Cardiac muscle cell (in vitro differentiated cells and primary cell): ENCODE data around the gene ENTREP1. TPM values are rescaled to one million over a fixed set of nuclear protein-coding genes. Genes with fewer than 3 reads are reported as not detected.
"Not testable (repeated sequence)": the region's sequence is repeated elsewhere in the genome, so short reads cannot be mapped to it uniquely, and the experiment has no call there.

ENCODE experiments used
- DNase-seq, 2 donors: peaks; one replicate each; pipeline versions ENCODE4 v3.0.0 to v3.0.0-alpha.2; 2010 to 2017; ENCODE audit warnings: low read depth in 1 of 2, low spot score in 1 of 2
- H3K27ac ChIP-seq: fragments of 200-600 bp; sonication (generic); 2 replicates; pipeline ENCODE4 v1.5.1; 2016
- H3K27me3 ChIP-seq: fragments of 200-600 bp; sonication (generic); 2 replicates; pipeline ENCODE4 v1.6.0; 2016; ENCODE audit warnings: control low read depth
- H3K36me3 ChIP-seq: fragments of 200-600 bp; sonication (generic); 2 replicates; pipeline ENCODE4 v1.5.1; 2016; ENCODE audit warnings: control low read depth
- H3K4me1 ChIP-seq: fragments of 200-600 bp; sonication (generic); 2 replicates; pipeline ENCODE4 v1.8.1; 2017; ENCODE audit warnings: low read depth, mild to moderate bottlenecking, mixed run types
- H3K4me3 ChIP-seq: fragments of 200-600 bp; sonication (generic); 2 replicates; pipeline ENCODE4 v1.5.1; 2016; ENCODE audit warnings: mild to moderate bottlenecking
- H3K9me3 ChIP-seq: fragments of 200-600 bp; sonication (generic); 2 replicates; pipeline ENCODE4 v1.5.1; 2017; ENCODE audit warnings: low read depth, mild to moderate bottlenecking, control low read depth
- polyA plus RNA-seq: library from polyadenylated mRNA; unstranded; fragments of >200 nt; fragmentation: Nextera tagmentation; extraction: Ambion mirVana; gene quantifications from 2 replicates; pipeline ENCODE4 v1.2.1, GENCODE V29; 2016
- total RNA-seq: library from RNA; depleted of rRNA; stranded (reverse); fragments of >200 nt; gene quantifications from 2 replicates; pipeline ENCODE4 v1.2.3, GENCODE V29; 2016
- TF ChIP-seq, protein P1 (sequence below): IDR thresholded peaks from 2 replicates; pipeline ENCODE4 v1.5.1; 2012; ENCODE audit warnings: low read depth, mild to moderate bottlenecking, low read length

ENTREP1 gene
- total and polyA plus RNA-seq, 2 experiments from 2014 or later: 176 to 180 TPM

DNA sequence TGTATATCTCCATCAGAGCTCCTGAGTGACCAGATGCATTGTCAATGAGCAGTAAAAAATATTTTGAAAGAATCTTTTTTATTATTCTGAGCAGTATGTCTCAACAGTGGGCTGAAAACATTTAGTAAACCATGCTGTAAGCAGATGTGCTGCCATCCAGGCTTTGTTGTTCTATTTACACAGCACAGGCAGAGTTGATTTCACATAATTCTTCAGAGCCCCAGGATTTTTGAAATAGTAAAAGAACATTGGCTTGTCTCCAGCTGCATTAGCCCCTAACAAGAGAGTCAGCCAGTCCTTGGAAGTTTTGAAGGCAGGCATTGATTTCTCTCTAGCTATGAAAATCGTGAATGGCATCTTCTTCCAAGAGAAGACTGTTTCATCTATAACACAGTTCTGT, 25.2 kb upstream of the ENTREP1 start:
- no peaks in the 10 kb centered on the region for H3K9me3 ChIP-seq
- no peak overlapping the region for H3K4me3 ChIP-seq
- peaks cover 55% of the 10 kb centered on the region for H3K4me1 ChIP-seq
- H3K27ac ChIP-seq: peak overlapping the region; percentile 70
- TF ChIP-seq, protein P1, sequence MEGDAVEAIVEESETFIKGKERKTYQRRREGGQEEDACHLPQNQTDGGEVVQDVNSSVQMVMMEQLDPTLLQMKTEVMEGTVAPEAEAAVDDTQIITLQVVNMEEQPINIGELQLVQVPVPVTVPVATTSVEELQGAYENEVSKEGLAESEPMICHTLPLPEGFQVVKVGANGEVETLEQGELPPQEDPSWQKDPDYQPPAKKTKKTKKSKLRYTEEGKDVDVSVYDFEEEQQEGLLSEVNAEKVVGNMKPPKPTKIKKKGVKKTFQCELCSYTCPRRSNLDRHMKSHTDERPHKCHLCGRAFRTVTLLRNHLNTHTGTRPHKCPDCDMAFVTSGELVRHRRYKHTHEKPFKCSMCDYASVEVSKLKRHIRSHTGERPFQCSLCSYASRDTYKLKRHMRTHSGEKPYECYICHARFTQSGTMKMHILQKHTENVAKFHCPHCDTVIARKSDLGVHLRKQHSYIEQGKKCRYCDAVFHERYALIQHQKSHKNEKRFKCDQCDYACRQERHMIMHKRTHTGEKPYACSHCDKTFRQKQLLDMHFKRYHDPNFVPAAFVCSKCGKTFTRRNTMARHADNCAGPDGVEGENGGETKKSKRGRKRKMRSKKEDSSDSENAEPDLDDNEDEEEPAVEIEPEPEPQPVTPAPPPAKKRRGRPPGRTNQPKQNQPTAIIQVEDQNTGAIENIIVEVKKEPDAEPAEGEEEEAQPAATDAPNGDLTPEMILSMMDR: no peak
- no peaks in the 10 kb centered on the region for H3K36me3 ChIP-seq
- H3K27me3 ChIP-seq: no peaks in the 10 kb centered on the region
- no peak for DNase-seq

DNA sequence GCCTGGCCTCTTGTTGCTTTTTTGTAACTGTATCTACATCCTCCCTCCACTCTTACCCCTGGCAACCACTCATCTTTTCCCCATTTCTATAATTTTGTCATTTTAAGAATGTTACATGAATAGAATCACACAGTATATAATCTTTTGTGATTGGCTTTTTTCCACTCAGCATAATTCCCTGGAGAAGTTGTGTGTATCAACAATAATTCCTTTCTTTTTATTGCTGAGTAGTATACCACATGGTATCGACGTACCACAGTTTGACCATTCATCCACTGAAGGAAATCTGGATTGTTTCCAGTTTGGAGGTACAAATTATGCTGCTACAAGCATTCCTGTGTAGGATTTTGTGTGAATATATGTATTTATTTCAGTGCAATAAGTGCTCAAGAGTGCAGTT, 21.7 kb upstream of the ENTREP1 start:
- Histone ChIP-seq H3K4me1 (peaks cover 39% of the 10 kb centered on the region), H3K4me3 (no peak overlapping the region), H3K9me3 (no peaks in the 10 kb centered on the region), H3K27ac (no peak overlapping the region), H3K36me3 (peaks cover 3% of the 10 kb centered on the region), H3K27me3 (no peaks in the 10 kb centered on the region)
- TF ChIP-seq, protein P1: no peak
- DNase-seq: no peak

DNA sequence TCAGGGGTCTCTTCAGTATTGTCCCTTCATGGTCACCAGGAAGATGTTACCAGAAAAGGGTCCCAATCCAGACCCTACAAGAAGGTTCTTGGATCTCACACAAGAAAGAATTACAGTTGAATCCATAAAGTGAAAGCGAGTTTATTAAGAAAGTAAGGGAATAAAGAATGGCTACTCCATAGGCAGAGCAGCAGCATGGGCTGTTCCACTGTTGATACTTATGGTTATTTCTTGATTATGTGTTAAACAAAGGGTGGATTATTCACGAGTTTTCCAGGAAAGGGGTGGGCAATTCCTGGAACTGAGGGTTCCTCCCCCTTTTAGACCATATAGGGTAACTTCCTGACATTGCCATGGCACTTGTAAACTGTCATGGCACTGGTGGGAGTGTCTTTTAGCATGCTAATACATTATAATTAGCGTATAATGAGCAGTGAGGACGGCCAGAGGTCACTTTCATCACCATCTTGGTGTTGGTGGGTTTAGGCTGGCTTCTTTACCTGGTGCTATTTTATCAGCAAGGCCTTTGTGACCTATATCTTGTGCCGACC, 18.0 kb upstream of the ENTREP1 start:
- H3K27me3 ChIP-seq, DNase-seq, H3K4me3 ChIP-seq, H3K9me3 ChIP-seq, H3K36me3 ChIP-seq: not testable (repeated sequence)
- Histone ChIP-seq H3K4me1 (peaks cover 30% of the 10 kb centered on the region), H3K27ac (peak overlapping the region; percentile 99)

DNA sequence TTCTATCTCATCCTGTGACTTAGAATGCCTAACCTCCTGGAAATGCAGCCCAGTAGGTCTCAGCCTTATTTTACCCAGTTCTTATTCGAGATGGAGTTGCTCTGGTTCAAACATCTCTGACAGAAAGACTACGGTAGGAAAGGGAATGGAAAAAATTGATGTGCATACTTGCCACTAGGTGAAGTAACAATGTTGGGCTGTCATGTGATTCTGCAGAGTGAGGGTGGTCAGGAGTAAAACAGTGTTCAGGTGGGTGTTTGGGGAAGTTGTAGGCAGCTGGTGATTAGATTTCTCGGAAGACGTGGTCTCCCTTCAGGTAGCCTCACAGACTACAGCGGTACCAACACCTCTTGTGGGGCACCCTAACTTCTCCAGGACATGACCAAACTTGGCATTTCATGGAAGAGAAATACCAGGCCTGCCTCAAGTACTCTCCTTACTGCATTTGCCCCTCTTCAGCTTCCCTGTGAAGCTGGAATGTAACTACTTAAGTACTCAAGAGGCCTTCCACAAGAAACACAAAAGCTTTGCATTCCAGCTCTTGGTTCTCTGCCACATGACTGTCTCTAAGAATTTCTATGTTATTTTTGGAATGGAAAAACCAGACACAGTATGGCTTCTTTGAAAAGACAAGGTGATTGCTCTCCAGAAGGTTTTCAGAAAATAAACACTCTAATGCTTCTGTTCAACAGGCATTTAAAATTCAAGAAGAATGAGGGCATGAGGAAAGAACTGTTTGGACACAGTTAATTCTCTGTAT, 17.4 kb upstream of the ENTREP1 start:
- DNase-seq: peak; percentile 76 to 94
- Histone ChIP-seq H3K9me3 (no peaks in the 10 kb centered on the region), H3K4me3 (peak overlapping the region; percentile 0), H3K27me3 (no peaks in the 10 kb centered on the region), H3K27ac (peak overlapping the region; percentile 99), H3K36me3 (peaks cover 3% of the 10 kb centered on the region), H3K4me1 (peaks cover 30% of the 10 kb centered on the region)
- TF ChIP-seq, protein P1: no peak

DNA sequence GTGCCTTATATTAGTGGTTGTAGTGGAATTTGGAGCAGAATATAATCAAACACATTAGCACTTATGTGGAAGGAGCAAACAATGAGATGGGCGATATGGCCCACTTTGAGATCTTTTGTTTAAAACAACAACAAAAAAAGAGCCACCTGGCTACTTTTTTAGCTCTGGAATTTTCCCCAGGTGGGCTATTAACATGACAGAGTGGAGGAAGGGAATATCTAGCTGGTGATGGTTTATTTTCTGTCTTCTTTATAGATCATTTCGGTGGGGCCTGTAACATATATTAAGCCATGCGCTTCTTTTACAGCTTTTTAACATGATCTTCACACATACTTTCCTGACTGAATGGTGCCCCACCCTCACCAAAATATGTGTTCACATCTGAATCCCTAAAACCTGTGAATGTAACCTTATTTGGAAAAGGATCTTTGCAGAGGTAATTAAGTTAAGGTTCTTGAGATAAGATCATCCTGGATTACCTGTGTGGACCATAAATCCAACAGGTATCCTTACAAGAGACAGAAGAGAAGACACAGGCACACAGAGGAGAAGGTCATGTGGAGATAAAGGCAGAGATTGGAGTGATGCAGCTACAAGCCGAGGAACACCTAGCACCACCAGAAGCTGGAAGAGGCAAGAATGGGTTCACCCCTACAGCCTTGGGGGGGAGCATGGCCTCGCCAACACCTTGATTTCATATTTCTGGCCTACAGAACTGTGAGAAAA, 16.6 kb upstream of the ENTREP1 start:
- no peak for DNase-seq
- peaks cover 3% of the 10 kb centered on the region for H3K36me3 ChIP-seq
- no peaks in the 10 kb centered on the region for H3K9me3 ChIP-seq
- peak overlapping the region; percentile 0 for H3K4me3 ChIP-seq
- H3K27ac ChIP-seq: peak overlapping the region; percentile 99
- TF ChIP-seq, protein P1: no peak
- no peaks in the 10 kb centered on the region for H3K27me3 ChIP-seq
- peaks cover 30% of the 10 kb centered on the region for H3K4me1 ChIP-seq

DNA sequence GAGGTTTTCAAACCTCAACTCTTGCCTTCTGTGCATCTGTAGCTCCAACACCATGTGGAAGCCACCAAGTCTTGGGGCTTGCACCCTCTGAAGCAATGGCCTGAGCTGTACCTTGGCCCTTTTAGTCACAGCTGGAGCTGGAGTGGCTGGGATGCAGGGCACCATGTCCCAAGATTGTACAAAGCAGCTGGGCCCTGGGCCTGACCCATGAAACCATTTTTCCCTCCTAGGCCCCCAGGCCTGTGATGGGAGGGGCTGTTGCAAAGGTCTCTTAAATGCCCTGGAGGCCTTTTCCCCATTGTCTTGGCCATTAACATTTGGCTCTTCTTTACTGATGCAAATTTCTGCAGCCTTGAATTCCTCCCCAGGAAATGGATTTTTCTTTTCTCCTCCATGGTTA, 11.8 kb upstream of the ENTREP1 start:
- TF ChIP-seq, protein P1: no peak
- Histone ChIP-seq H3K27ac (no peak overlapping the region), H3K36me3 (peaks cover 1% of the 10 kb centered on the region), H3K27me3 (no peaks in the 10 kb centered on the region), H3K4me3 (no peak overlapping the region), H3K9me3 (no peaks in the 10 kb centered on the region), H3K4me1 (peaks cover 12% of the 10 kb centered on the region)
- DNase-seq: no peak
